Measurements from ENCODE around the gene LSS. TPM values are rescaled to one million over a fixed set of nuclear protein-coding genes. Genes with fewer than 3 reads are reported as not detected.

The LSS gene
- total RNA-seq, 1 donor from 2014 or later, result 92.0 TPM

- no peak for DNase-seq (ENCODE audit: extremely low spot score, unreplicated experiment)
- H3K27ac Mint-ChIP-seq (ENCODE audit: unreplicated experiment), result no peak overlapping the region
- H3K4me1 Mint-ChIP-seq (ENCODE audit: unreplicated experiment), result no peaks in the 10 kb centered on the region
- H3K4me3 Mint-ChIP-seq (ENCODE audit: unreplicated experiment), result no peak overlapping the region
- no peaks in the 10 kb centered on the region for H3K9me3 Mint-ChIP-seq (ENCODE audit: unreplicated experiment)
- no peaks in the 10 kb centered on the region for H3K27me3 Mint-ChIP-seq (ENCODE audit: unreplicated experiment)
- TF ChIP-seq CTCF (IDR thresholded peaks at IDR 0.05), result no peak
- peaks cover 57% of the 10 kb centered on the region for H3K36me3 Mint-ChIP-seq (ENCODE audit: unreplicated experiment)
Measured at GRCh38 chr21:46239817-46240325, 11.3 kb upstream of the LSS start.

GRCh38 chr21:46237474-46237873 lies 8.9 kb upstream of the LSS start:
- H3K36me3 Mint-ChIP-seq (ENCODE audit: unreplicated experiment), result peaks cover 67% of the 10 kb centered on the region
- no peak for TF ChIP-seq CTCF (IDR thresholded peaks at IDR 0.05)
- H3K27ac Mint-ChIP-seq (ENCODE audit: unreplicated experiment), result no peak overlapping the region
- no peaks in the 10 kb centered on the region for H3K27me3 Mint-ChIP-seq (ENCODE audit: unreplicated experiment)
- no peaks in the 10 kb centered on the region for H3K4me1 Mint-ChIP-seq (ENCODE audit: unreplicated experiment)
- H3K9me3 Mint-ChIP-seq (ENCODE audit: unreplicated experiment), result no peaks in the 10 kb centered on the region
- H3K4me3 Mint-ChIP-seq (ENCODE audit: unreplicated experiment), result no peak overlapping the region
- no peak for DNase-seq (ENCODE audit: extremely low spot score, unreplicated experiment)

GRCh38 chr21:46234436-46234950 lies 5.9 kb upstream of the LSS start:
- Mint-ChIP-seq H3K9me3 (ENCODE audit: unreplicated experiment) (no peaks in the 10 kb centered on the region), H3K4me1 (ENCODE audit: unreplicated experiment) (peaks cover 5% of the 10 kb centered on the region), H3K27me3 (ENCODE audit: unreplicated experiment) (no peaks in the 10 kb centered on the region), H3K4me3 (ENCODE audit: unreplicated experiment) (no peak overlapping the region), H3K27ac (ENCODE audit: unreplicated experiment) (no peak overlapping the region), H3K36me3 (ENCODE audit: unreplicated experiment) (peaks cover 58% of the 10 kb centered on the region)
- no peak for DNase-seq (ENCODE audit: extremely low spot score, unreplicated experiment)
- TF ChIP-seq CTCF (IDR thresholded peaks at IDR 0.05), result no peak

GRCh38 chr21:46229923-46230260 lies 1.3 kb upstream of the LSS start:
- no peak for DNase-seq (ENCODE audit: extremely low spot score, unreplicated experiment)
- no peaks in the 10 kb centered on the region for H3K9me3 Mint-ChIP-seq (ENCODE audit: unreplicated experiment)
- TF ChIP-seq CTCF (IDR thresholded peaks at IDR 0.05), result no peak
- peaks cover 38% of the 10 kb centered on the region for H3K4me1 Mint-ChIP-seq (ENCODE audit: unreplicated experiment)
- H3K27ac Mint-ChIP-seq (ENCODE audit: unreplicated experiment), result peak overlapping the region; percentile 65
- peak overlapping the region; percentile 56 for H3K4me3 Mint-ChIP-seq (ENCODE audit: unreplicated experiment)
- peaks cover 38% of the 10 kb centered on the region for H3K36me3 Mint-ChIP-seq (ENCODE audit: unreplicated experiment)
- H3K27me3 Mint-ChIP-seq (ENCODE audit: unreplicated experiment), result no peaks in the 10 kb centered on the region

- Mint-ChIP-seq H3K9me3 (ENCODE audit: unreplicated experiment) (no peaks in the 10 kb centered on the region), H3K27me3 (ENCODE audit: unreplicated experiment) (no peaks in the 10 kb centered on the region), H3K27ac (ENCODE audit: unreplicated experiment) (peak overlapping the region; percentile 93), H3K36me3 (ENCODE audit: unreplicated experiment) (peaks cover 32% of the 10 kb centered on the region), H3K4me3 (ENCODE audit: unreplicated experiment) (peak overlapping the region; percentile 96), H3K4me1 (ENCODE audit: unreplicated experiment) (peaks cover 38% of the 10 kb centered on the region)
- TF ChIP-seq CTCF (IDR thresholded peaks at IDR 0.05), result peak; percentile 58
- DNase-seq (ENCODE audit: extremely low spot score, unreplicated experiment), result no peak
Measured at GRCh38 chr21:46229133-46229922, 754 bp upstream of the LSS start.
